Amniotic stem cell (primary cell): ENCODE data around the gene CCT6B.

ENCODE experiments used
- DNase-seq: peaks from one replicate; lab custom pipeline; 2025; lab: John Stamatoyannopoulos, UW

Gene CCT6B

GRCh38 chr17:34883106-34884000, 77.9 kb downstream of the CCT6B start:
- no peak for DNase-seq

DNA sequence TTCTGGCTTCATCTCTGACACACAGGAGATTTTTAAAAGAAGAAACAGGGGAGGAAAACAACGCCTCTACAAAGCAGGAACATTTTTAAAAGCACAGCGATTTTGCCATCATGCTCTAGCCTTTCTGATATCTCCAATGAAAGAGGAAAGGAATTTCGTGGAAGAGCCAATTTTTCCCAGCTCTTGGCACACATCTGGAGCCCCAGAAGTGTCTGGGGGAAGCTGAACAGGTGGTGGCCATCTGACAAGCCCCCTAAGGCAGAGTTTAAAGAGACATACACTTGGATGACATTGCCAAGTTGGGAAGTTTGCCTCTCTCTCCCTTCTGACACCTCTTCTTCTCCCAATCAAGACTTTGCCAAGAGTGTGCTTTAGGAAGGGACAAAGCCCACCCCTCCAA, 82.1 kb downstream of the CCT6B start:
- no peak for DNase-seq
